Bronchial epithelial cell (primary cell): Measurements from ENCODE around the gene NTRK3. TPM values are rescaled to one million over a fixed set of nuclear protein-coding genes. Genes with fewer than 3 reads are reported as not detected.

Experiments
- DNase-seq: peaks from one replicate; pipeline ENCODE4 v3.0.0-alpha.2; 2010; ENCODE audit warnings: low read depth
- FAIRE-seq: peaks from 2 replicates; lab custom pipeline; 2011; peaks lifted over from hg19 to GRCh38; lab: Jason Lieb, UNC
- H3K27me3 ChIP-seq: 2 replicates; pipeline ENCODE4 v1.5.1; 2011; ENCODE audit warnings: low read length; ENCODE audit not compliant: control insufficient read depth, insufficient read depth
- H3K36me3 ChIP-seq: 2 replicates; pipeline ENCODE4 v1.5.1; 2011; ENCODE audit warnings: low read length; ENCODE audit not compliant: control insufficient read depth, insufficient read depth
- H3K4me3 ChIP-seq: 2 replicates; pipeline ENCODE4 v1.5.1; 2011; ENCODE audit warnings: mild to moderate bottlenecking, low read depth, low read length, control low read depth
- CTCF ChIP-seq: IDR thresholded peaks from 2 replicates; pipeline ENCODE4 v1.5.1; 2011; ENCODE audit warnings: mild to moderate bottlenecking, moderate library complexity, low read length, control low read depth, inconsistent platforms; ENCODE audit not compliant: insufficient read depth, severe bottlenecking
- total RNA-seq: library from RNA; depleted of rRNA; stranded (reverse); fragments of >200 nt; gene quantifications from 2 replicates; pipeline ENCODE4 v1.2.1, GENCODE V29; 2014

NTRK3 gene
- total RNA-seq, 1 donor from 2014 or later: not detected

- no peak for FAIRE-seq
These were observed 346.2 kb downstream of the NTRK3 start for GRCh38 chr15:87910301-87910700.

GRCh38 chr15:87907676-87908446 is 348.7 kb downstream of the NTRK3 start:
- FAIRE-seq (no peak), DNase-seq (no peak)
- Histone ChIP-seq H3K27me3 (no peaks in the 10 kb centered on the region), H3K36me3 (no peaks in the 10 kb centered on the region), H3K4me3 (no peak overlapping the region)
- TF ChIP-seq CTCF: no peak

More at GRCh38 chr15:87910301-87910700, 346.2 kb downstream of the NTRK3 start:
- TF ChIP-seq CTCF: no peak
- H3K4me3 ChIP-seq: no peak overlapping the region
- DNase-seq: no peak
- H3K36me3 ChIP-seq: no peaks in the 10 kb centered on the region
- no peaks in the 10 kb centered on the region for H3K27me3 ChIP-seq

- TF ChIP-seq CTCF: no peak
- no peak for DNase-seq
- Histone ChIP-seq H3K36me3 (no peaks in the 10 kb centered on the region), H3K4me3 (no peak overlapping the region), H3K27me3 (no peaks in the 10 kb centered on the region)
- FAIRE-seq: no peak
These were observed 350.1 kb downstream of the NTRK3 start for GRCh38 chr15:87906444-87906843.

- no peaks in the 10 kb centered on the region for H3K27me3 ChIP-seq
- FAIRE-seq: no peak
These were observed 353.6 kb downstream of the NTRK3 start for GRCh38 chr15:87902772-87903426.

GRCh38 chr15:87901926-87902690 is 354.4 kb downstream of the NTRK3 start:
- no peak for TF ChIP-seq CTCF
- Histone ChIP-seq H3K27me3 (no peaks in the 10 kb centered on the region), H3K36me3 (no peaks in the 10 kb centered on the region), H3K4me3 (no peak overlapping the region)
- no peak for DNase-seq
- FAIRE-seq: no peak

More at GRCh38 chr15:87902772-87903426, 353.6 kb downstream of the NTRK3 start:
- no peaks in the 10 kb centered on the region for H3K36me3 ChIP-seq
- no peak for TF ChIP-seq CTCF
- no peak for DNase-seq
- H3K4me3 ChIP-seq: no peak overlapping the region
